Measurements from ENCODE around the gene SYCP3.
A peak's percentile ranks its signal among the peaks of the same experiment; 100 is the strongest.
"Not testable (repeated sequence)": the region's sequence is repeated elsewhere in the genome, so short reads cannot be mapped to it uniquely, and the experiment has no call there.

The SYCP3 gene

DNA sequence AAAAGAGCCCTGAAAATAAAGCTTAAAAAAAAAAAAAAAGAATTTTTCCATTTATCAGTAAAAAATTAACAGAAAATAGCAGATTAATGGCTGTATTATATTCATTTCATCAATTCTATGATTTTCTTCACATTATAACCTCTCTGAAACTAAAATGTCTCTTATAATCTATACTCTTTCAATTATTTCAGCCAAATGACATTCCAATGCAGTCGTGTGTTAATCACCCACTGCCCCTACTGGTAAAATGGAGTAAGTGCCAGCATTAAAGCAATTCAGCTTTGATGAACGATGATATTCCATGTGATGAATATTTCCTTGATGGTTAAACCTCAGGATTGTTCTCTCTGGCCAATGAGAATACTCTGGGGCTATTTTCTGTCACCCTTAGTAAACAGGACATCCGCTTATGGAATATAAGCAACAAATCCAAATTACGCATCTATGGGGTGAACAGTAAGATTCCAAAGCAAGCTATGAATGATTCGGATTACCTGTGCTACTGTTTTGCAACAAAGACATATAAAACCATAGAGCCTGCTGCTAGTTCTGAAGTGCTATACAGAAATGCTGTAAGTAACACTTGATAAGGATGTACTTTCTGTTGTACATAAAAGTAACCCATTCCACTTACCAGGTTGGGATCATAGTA is 20.3 kb upstream of the SYCP3 start:
- peak; percentile 58 for DNase-seq

DNA sequence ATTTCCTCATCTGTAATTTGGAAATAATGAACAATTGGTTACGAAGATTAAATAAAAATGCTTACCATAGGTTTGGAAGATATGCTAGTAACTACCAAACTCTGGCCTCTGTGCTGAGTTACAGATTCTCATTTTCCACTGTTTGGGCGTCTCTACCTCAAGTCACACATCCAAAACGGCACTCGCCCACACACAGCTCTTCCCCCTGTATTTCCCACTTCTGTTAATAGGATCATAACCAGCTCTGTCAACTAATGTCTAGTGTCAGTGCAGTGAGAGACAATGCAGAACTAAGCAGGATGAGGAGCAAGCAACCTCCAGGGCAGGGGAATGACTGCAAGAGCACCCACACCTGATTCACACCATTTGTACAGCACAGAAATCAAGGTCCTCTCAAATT is 10.9 kb upstream of the SYCP3 start:
- no peak for DNase-seq

DNA sequence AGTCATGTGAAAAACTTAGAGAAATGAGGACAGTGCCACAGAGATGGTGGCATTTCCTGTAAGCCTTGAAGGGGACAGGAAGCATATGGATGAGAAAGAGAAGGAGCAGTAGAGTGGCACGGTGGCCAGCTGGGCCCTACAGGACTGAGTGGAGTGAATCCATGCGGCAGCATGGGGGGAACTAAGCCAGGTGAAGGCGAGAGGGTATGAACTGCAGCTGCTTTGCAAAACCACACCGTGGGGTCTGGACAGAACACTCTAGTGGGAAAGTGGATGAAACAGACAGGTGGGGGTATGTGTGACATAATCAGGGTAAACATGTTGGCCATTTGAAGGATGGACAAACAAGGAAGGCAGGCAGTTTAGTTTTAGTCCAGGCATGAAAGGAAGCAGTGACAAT is 10.4 kb upstream of the SYCP3 start:
- no peak for DNase-seq

DNA sequence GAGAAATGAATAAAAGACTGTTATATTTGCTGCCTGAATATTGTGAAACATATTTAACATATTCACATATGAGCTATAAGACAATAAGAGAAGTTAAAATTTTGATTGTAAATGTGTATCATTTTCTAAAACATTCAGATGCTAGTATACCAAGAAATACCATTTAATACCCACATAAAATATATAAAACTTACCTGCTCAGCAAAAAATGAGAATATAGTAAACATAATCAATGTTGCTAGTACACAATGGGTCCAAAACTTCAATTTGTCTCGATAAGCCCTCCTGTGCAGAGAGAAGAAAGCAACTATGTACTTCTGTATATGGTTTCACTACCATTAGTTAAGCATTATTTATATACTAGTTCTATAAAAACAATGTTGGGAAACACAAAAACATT is 9.6 kb upstream of the SYCP3 start:
- no peak for DNase-seq

DNA sequence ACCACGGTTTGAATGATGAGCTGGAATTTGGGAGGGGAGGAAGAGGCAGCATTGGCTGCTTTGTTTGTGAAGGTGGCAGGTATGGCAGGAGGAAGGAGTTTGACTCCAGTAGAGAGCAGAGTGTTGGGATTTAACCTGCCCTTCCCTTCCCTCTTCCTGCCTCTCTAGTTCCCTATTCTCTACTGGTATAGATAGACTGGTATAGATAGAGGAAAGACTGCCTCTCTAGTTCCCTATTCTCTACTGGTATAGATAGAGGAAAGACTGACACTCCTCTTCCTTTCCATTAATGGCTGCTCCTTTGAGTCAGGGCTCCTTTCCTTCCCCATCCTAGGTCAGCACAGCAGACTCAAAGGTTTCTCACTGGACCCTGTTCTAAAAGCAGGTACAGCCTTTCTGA is 8.4 kb upstream of the SYCP3 start:
- DNase-seq: no peak

DNA sequence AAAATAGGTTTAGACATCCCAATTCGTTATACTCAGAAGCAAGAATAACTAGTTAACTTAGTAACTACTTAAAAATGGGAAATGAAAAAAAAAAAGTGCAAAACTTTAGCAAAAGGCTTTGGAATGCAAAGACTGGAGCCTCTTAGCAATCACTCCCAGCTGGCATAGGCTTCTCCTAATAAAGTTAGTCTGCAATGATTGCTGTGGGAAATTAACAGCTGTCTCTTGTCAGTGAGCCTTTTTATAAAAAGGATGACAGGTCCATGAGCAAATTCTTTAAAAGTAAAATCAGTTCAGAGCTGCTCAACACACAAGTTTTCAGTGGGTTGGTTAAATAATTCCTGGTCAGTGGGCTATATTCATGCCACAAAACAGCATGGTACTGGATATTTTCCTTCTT is 7.4 kb upstream of the SYCP3 start:
- DNase-seq: no peak

DNA sequence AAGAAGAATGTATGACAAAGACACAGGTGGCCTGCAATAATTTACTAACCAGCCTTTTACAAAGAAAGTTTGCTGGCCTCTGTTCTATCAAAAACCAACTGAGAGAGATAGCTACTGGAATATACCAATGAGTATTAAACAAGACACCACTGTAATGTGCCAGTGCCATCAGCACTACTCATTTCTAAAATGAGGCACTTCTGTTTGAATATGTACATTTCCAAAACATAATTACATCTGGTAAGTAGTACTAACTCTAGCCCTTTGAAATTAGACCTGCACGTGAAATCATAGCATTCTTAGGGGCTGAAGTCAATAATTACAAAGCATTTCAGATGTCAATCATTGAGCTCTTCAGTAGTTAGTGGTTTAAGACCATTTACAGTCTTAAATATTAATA is 6.9 kb upstream of the SYCP3 start:
- DNase-seq: no peak

DNA sequence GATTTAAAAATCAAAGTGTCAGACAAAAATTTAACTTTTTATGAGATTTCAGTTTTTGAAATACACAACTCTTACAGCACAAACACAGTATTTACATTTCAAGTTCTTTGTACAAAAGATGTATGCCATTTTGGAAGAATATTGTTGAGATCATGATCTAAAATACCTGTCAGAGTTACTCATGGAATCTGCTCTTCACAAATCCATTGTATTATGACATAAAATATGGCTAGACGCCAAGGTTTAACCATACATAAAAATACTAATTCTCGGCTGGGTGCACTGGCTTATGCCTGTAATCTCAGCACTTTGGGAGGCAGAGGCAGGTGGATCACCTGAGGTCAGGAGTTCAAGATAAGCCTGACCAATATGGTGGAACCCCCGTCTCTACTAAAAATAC is 6.2 kb upstream of the SYCP3 start:
- no peak for DNase-seq

DNA sequence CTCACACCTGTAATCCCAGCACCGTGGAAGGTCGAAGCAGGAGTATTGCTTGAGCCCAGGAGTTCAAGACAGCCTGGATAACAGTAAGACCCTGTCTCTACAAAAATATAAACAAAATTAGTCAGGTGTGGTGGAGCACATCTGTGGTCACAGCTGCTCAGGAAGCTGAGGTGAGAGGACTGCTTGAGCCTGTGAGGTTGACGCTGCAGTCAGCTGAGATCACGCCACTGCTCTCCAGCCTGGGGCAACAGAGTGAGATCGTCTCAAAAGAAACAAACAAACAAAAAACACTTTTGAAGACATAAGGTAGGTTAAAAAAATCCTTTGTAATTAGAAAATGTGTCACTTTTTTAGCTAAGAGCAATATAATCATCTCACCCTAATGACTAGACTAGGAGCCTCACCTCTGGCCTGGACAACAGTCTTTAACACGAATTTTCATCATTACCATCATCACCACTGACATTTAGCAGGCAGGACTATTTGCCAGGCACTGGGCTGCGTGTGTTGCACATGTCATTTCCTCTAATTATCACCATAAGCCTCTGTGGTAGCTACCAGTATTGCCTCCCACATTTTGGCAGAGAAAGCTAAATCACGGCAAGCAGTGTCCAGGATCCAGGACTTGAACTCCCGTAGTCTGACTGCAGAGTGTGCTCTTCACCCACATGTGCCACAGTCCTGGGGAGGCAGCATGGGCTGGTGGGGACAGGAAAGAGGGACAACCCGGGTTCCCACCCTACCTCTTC is 4.6 kb upstream of the SYCP3 start:
- DNase-seq: peak; percentile 12

- DNase-seq: no peak
Measured at GRCh38 chr12:101743242-101743641, 4.0 kb upstream of the SYCP3 start.

- DNase-seq: no peak
Measured at GRCh38 chr12:101740980-101741379, 1.7 kb upstream of the SYCP3 start.

- DNase-seq: no peak
Measured at GRCh38 chr12:101740566-101740965, 1.3 kb upstream of the SYCP3 start.

DNA sequence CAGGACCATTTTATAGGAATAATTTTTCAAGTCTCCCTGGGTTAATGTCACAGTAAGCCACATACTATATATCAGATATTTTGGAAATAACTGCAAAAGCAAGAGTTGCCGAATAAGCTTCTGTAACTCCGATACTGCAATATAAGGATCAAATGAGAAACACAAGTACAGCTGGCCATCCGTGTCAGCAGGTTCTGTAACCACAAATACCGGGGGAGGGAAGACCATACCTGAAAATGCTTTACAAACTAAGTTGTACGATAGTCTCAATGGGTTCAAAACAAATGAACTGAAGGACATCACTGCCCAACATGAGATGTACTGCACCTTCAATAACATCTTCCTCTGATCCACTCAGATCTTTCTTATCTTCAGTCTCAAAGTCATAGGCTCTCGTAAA is 1.8 kb downstream of the SYCP3 start:
- no peak for DNase-seq

DNA sequence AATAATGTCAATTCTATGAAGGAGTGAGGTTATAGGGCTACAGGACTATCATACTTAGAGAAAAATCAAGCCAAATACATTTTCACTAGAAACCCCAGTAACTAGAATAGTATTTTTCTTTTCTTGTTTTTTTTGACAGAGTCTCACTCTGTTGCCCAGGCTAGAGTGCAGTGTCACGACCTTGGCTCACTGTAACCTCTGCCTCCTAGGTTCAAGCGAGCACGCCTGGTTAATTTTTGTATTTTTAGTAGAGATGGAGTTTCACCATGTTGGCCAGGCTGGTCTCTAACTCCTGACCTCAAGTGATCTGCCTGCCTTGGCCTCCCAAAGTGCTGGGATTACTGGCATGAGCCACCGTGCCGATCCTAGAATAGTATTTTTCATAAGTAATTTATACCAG is 4.8 kb downstream of the SYCP3 start:
- DNase-seq: not testable (repeated sequence)

DNA sequence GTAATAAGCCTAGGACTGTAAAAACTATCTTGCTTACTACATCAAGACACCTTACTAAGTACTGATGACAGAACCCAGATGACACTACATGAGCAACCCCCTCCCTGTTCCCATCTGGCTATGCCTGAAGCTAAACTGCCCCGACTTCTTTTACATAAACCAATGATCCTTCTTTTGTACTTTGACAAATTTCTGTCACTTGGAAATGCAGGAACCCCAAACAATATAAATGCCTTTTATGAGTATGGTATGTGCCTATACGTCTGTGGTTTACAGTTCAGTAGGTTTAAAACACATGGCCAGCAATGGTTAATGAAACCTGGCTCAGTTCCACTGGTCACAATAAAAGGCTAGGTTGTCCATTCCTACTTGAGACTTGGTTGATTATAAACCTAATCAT is 6.1 kb downstream of the SYCP3 start:
- DNase-seq: no peak

GRCh38 chr12:101732318-101732717 is 6.9 kb downstream of the SYCP3 start:
- no peak for DNase-seq

GRCh38 chr12:101729842-101730241 is 9.4 kb downstream of the SYCP3 start:
- no peak for DNase-seq

- no peak for DNase-seq
Measured at GRCh38 chr12:101727098-101727497, 12.2 kb downstream of the SYCP3 start.

GRCh38 chr12:101722392-101722791 is 16.9 kb downstream of the SYCP3 start:
- no peak for DNase-seq

GRCh38 chr12:101720118-101720517 is 19.1 kb downstream of the SYCP3 start:
- DNase-seq: no peak

DNA sequence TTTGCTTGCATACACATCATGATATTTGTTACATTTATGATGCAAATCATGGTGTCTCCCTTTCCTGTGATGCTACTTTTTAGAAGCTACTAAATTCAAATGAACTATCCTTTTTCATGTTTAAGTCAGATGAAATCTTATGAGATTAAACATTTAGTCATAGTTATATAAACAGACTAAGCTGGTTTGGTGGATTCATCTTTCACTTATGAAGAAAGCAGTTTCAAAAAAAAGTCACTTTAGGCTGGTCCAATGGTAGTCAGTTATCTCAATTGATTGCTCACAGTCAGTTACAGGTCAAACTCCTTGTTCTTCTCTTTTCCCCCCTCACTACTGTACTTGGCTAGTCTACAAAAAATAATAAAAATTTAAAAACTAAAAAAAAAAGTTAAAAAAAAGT is 19.7 kb downstream of the SYCP3 start:
- no peak for DNase-seq

DNA sequence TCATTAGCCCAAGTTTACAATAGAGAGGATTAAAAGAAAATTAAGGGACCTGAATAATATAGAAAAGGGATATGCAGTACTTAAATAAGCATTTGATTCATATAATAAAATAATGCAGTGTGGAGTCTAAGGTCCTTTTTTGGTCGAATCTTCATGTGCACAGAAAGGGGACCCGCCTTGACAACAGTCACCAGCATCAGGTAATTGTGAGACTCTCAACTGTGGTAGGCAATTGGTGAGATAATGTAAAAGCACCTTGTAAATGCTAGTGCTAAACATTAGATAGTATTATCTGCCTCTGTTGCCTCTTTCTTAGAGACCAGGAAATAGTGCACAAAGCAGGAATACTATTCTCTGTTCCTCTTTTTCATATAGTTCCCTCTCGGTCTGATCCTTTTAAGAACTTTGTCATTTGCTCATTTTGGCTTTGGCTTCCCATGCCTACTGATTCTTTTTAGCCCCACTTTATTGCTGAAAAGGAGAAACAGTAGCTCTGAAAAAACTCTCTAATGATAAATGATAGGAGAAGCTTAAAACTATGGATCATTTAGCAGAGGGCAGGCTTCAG is 24.3 kb downstream of the SYCP3 start:
- no peak for DNase-seq

- no peak for DNase-seq
Measured at GRCh38 chr12:101713930-101714329, 25.3 kb downstream of the SYCP3 start.

DNA sequence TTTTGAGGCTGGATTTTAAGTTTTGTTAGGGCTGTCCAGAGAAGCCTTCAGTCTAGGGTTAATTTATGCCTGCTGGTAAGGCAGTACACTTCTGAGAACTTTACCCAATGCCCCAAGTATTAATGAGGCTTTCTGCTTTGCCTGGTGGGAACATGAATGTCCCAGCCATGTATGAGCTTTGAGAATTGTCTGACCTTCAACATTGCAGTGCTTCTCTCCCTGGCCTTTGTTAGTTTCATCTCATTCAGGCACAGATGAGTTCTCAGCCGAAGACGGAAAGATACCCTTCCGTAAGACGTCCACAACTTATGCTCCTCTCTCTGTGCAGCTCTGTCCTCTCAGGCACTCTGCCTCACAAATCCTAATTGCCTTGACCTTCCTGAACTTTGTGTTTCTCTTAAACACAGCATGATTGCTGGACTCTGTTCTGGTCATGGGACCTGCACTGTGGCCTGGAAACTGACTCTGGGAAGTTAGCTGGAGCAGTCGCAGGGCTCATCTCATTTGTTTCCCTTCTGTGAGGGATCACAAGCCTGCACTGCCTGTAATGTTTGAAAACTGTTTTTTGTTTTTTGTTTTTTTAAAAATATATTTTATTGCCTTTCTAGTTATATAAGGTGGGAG is 26.1 kb downstream of the SYCP3 start:
- no peak for DNase-seq

All from CD4-positive, alpha-beta T cell treated with Interleukin-17A for 1 hour (primary cell).